WI38 (cell line): ENCODE results near the gene ZBTB11.
"Not testable (repeated sequence)": the region's sequence is repeated elsewhere in the genome, so short reads cannot be mapped to it uniquely, and the experiment has no call there.

Experiments
- H3K4me3 ChIP-seq: 2 replicates; pipeline ENCODE4 v1.5.1; 2011; ENCODE audit warnings: low read depth, mild to moderate bottlenecking, control low read depth, low read length
- TF ChIP-seq, protein P1 (sequence below): IDR thresholded peaks from 2 replicates; pipeline ENCODE4 v1.5.1; 2012; ENCODE audit warnings: low read depth, mild to moderate bottlenecking, control low read depth, low read length

The ZBTB11 gene

DNA sequence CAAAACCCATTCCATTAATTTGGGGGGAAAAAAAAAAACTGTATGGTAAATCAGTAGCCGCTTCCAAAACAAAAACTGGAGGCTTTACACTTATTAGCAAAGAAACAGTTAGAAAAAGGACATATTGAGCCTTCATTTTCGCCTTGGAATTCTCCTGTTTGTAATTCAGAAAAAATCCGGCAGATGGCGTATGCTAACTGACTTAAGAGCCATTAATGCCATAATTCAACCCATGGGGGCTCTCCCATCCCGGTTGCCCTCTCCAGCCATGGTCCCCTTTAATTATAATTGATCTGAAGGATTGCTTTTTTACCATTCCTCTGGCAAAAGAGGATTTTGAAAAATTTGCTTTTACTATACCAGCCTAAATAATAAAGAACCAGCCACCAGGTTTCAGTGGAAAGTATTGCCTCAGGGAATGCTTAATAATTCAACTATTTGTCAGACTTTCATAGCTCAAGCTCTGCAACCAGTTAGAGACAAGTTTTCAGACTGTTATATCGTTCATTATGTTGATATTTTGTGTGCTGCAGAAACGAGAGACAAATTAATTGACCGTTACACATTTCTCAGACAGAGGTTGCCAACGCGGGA is 18.9 kb upstream of the ZBTB11 start:
- H3K4me3 ChIP-seq: no peak overlapping the region
- TF ChIP-seq, protein P1, sequence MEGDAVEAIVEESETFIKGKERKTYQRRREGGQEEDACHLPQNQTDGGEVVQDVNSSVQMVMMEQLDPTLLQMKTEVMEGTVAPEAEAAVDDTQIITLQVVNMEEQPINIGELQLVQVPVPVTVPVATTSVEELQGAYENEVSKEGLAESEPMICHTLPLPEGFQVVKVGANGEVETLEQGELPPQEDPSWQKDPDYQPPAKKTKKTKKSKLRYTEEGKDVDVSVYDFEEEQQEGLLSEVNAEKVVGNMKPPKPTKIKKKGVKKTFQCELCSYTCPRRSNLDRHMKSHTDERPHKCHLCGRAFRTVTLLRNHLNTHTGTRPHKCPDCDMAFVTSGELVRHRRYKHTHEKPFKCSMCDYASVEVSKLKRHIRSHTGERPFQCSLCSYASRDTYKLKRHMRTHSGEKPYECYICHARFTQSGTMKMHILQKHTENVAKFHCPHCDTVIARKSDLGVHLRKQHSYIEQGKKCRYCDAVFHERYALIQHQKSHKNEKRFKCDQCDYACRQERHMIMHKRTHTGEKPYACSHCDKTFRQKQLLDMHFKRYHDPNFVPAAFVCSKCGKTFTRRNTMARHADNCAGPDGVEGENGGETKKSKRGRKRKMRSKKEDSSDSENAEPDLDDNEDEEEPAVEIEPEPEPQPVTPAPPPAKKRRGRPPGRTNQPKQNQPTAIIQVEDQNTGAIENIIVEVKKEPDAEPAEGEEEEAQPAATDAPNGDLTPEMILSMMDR: peak; percentile 50

DNA sequence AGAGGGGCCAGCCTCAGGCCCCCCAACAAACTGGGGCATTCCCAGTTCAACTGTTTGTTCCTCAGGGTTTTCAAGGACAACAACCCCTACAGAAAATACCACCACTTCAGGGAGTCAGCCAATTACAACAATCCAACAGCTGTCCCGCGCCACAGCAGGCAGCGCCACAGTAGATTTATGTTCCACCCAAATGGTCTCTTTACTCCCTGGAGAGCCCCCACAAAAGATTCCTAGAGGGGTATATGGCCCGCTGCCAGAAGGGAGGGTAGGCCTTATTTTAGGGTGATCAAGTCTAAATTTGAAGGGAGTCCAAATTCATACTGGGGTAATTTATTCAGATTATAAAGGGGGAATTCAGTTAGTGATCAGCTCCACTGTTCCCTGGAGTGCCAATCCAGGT is 17.9 kb upstream of the ZBTB11 start:
- H3K4me3 ChIP-seq: not testable (repeated sequence)

DNA sequence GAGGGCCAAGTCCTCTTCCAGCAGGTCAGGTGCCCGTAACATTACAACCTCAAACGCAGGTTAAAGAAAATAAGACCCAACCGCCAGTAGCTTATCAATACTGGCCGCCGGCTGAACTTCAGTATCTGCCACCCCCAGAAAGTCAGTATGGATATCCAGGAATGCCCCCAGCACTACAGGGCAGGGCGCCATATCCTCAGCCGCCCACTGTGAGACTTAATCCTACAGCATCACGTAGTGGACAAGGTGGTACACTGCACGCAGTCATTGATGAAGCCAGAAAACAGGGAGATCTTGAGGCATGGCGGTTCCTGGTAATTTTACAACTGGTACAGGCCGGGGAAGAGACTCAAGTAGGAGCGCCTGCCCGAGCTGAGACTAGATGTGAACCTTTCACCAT is 16.6 kb upstream of the ZBTB11 start:
- TF ChIP-seq, protein P1: peak; percentile 35; the same call in 1 of the 2 replicates
- H3K4me3 ChIP-seq: not testable (repeated sequence)

DNA sequence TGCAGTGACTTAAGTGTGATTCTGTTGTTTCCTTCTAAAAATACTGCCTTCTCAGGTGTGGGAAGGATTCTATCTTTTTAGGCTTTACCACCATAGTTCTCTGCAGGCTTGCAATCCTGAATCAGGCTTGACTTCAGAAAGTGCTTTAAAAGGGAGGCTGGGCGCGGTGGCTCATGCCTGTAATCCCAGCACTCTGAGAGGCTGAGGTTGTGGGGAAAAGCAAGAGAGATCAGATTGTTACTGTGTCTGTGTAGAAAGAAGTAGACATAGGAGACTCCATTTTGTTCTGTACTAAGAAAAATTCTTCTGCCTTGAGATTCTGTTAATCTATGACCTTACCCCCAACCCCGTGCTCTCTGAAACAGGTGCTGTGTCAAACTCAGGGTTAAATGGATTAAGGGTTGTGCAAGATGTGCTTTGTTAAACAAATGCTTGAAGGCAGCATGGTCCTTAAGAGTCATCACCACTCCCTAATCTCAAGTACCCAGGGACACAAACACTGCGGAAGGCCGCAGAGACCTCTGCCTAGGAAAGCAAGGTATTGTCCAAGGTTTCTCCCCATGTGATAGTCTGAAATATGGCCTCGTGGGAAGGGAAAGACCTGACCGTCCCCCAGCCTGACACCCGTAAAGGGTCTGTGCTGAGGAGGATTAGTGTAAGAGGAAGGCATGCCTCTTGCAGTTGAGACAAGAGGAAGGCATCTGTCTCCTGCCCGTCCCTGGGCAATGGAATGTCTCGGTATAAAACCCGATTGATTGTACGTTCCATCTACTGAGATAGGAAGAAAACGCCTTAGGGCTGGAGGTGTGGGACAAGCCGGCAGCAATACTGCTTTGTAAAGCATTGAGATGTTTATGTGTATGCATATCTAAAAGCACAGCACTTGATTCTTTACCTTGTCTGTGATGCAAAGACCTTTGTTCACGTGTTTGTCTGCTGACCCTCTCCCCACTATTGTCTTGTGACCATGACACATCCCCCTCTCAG is 15.0 kb upstream of the ZBTB11 start:
- not testable (repeated sequence) for H3K4me3 ChIP-seq

DNA sequence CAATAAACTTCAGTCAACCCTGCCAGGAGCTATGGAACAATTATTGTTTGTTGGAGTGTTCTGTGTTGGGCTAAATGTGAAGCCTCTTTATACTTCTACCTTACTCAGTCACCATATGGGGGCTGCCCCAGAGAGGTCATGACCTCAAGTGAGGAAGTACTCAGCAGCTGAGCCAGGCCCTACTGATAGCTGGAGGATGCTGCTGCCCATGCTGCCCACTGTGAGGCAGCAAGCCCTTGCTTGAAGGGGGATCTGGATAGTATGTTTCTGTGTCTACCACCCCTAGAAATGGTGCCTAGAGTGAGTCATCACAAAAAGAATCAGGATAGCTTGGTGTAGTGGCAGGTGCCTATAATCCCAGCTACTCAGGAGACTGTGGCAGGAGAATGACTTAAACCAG is 14.0 kb upstream of the ZBTB11 start:
- no peak overlapping the region for H3K4me3 ChIP-seq
- TF ChIP-seq, protein P1: no peak

DNA sequence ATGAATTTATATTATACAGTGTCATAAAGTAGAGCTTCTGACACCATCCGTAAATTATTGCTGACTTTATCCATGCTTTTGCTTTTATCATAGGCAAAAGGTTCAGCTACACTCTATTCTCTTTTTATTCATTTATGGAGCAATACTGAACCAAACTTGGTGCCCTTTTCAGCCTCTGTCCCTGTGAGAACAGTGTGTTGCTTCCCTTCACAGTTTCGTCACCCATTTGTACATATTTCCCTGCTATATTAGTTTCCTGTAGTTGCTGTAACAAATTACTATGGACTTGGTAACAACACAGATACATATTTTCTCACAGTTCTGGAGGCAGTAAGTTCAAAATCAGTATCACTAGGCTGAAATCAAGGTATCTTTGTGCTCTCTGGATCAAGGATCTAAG is 12.4 kb upstream of the ZBTB11 start:
- H3K4me3 ChIP-seq: no peak overlapping the region
- TF ChIP-seq, protein P1: no peak

DNA sequence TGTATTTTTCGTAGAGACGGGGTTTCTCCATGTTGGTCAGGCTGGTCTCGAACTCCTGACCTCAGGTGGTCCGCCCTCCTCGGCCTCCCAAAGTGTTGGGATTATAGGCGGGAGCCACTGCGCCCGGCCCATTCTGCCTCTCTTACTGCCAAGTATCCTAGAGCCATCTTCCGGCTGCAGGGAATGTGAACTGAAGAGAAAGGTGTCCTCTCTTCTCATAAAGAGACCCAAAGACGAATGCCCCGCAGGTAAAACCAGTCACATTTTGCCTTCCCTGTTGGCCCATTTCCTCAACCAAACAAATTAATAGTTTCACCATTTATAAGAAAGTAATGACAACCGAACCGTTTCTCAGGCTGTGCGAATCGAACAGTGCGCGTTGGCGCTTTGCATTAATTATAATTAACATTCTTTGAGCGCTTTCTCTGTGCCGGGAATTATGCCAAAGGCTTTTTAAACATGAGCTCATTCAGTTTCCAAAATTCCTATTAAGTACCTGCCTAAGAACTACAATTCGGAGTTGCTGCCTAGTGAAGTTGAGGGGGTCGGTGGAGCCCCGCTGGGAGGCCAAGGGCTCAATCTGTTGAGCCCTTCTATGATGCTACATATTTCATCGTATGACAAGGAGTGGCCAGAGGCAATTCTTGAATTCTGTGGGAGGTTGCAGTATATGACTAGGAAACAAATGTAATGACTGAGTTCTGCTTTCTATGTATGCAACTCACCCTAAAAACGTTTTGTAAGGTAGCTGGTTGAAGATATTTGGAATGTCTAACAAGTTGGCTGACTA is 10.4 kb upstream of the ZBTB11 start:
- peak overlapping the region; percentile 85 for H3K4me3 ChIP-seq
- TF ChIP-seq, protein P1: no peak

DNA sequence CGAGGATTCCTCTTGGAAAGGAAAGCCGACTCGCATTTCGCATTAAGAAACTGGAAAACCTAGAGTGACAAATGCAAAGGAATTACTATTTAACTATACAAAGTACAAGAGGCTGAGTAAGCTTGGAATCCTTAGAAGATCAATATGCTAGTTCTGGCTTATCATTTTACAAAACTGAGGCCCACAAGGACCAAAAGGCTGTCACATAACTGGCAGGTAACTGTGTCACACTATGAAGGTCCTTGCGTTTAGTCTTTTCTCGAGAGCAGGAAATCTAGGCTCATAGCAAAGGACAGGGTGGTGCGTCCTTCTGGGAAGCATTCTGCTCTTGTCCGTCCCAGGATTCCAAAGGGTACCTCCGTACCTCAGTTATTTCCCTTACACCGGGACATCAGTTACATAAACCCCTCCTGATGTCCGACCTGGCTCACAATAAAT is 9.0 kb upstream of the ZBTB11 start:
- TF ChIP-seq, protein P1: no peak
- H3K4me3 ChIP-seq: peak overlapping the region; percentile 85
